Endodermal cell (in vitro differentiated cells): ENCODE measurements around the gene RMDN3. TPM values are rescaled to one million over a fixed set of nuclear protein-coding genes. Genes with fewer than 3 reads are reported as not detected.

Experiments used
- DNase-seq: peaks from one replicate; pipeline ENCODE4 v3.0.0-alpha.2; 2017
- H3K27ac ChIP-seq: 2 replicates; pipeline ENCODE4 v1.5.1; 2013; ENCODE audit warnings: mild to moderate bottlenecking, low read depth, low read length, moderate library complexity
- H3K27me3 ChIP-seq: 2 replicates; pipeline ENCODE4 v1.6.1; 2013; ENCODE audit warnings: mild to moderate bottlenecking, low read length, moderate library complexity; ENCODE audit not compliant: insufficient read depth, control insufficient read depth, poor library complexity, severe bottlenecking
- H3K36me3 ChIP-seq: 2 replicates; pipeline ENCODE4 v1.7.0; 2013; ENCODE audit warnings: mild to moderate bottlenecking, low read length, moderate library complexity; ENCODE audit not compliant: control insufficient read depth, insufficient read depth
- H3K4me1 ChIP-seq: one replicate; pipeline ENCODE4 v1.7.0; 2013; ENCODE audit warnings: low read length; ENCODE audit not compliant: control insufficient read depth, insufficient read depth
- H3K4me3 ChIP-seq: 2 replicates; pipeline ENCODE4 v1.5.1; 2013; ENCODE audit warnings: mild to moderate bottlenecking, low read length, moderate library complexity
- H3K9ac ChIP-seq: 2 replicates; pipeline ENCODE4 v1.6.1; 2013; ENCODE audit warnings: mild to moderate bottlenecking, low read length, moderate library complexity; ENCODE audit not compliant: poor library complexity, severe bottlenecking; ENCODE audit errors: extremely low read depth
- H3K9me3 ChIP-seq: 2 replicates; pipeline ENCODE4 v1.6.1; 2013; ENCODE audit warnings: mild to moderate bottlenecking, low read length, moderate library complexity; ENCODE audit not compliant: control insufficient read depth
- H3K27ac Mint-ChIP-seq: 2 replicates; pipeline ENCODE4 v1.8.0; 2020; ENCODE audit warnings: mixed read lengths
- H3K27me3 Mint-ChIP-seq: 2 replicates; pipeline ENCODE4 v1.8.0; 2021; ENCODE audit warnings: mild to moderate bottlenecking, mixed read lengths; ENCODE audit not compliant: insufficient read depth
- H3K36me3 Mint-ChIP-seq: 2 replicates; pipeline ENCODE4 v1.8.0; 2020; ENCODE audit warnings: low read depth, mixed read lengths
- H3K4me1 Mint-ChIP-seq: 2 replicates; pipeline ENCODE4 v1.8.0; 2020; ENCODE audit warnings: mixed read lengths
- H3K4me3 Mint-ChIP-seq: 2 replicates; pipeline ENCODE4 v1.8.0; 2020; ENCODE audit warnings: mild to moderate bottlenecking, moderate library complexity, mixed read lengths
- H3K9me3 Mint-ChIP-seq: 2 replicates; pipeline ENCODE4 v1.8.0; 2020; ENCODE audit warnings: mild to moderate bottlenecking, mixed read lengths
- WGBS, 2 experiments: methylation state at CpG; one replicate each; pipeline versions ENCODE4 v1.1.5 to v1.1.7; 2013; ENCODE audit warnings: missing lambda C conversion rate in 2 of 2, mixed read lengths in 1 of 2; ENCODE audit not compliant: insufficient coverage in 1 of 2, insufficient read length in 1 of 2; 5-methylcytosine and 5-hydroxymethylcytosine counted together
- total RNA-seq, 2 donors: library from RNA; stranded (reverse); fragmentation: NEBNext Ultra II Directional in 1 of 2; extraction: Animal tissue kit (Norgen Biotek cat#: 25700) in 1 of 2; gene quantifications; 2 replicates in 1 of 2; 3 replicates in 1 of 2; pipeline ENCODE4 v1.2.1, GENCODE V29; 2021
- TF ChIP-seq, protein P1 (sequence below): fragments of 200-600 bp; sonication (generic); conservative IDR thresholded peaks from 2 replicates; pipeline ENCODE4 v1.5.0; 2021; ENCODE audit warnings: antibody characterized with exemption, mild to moderate bottlenecking

The RMDN3 gene
- total RNA-seq, 2 donors from 2014 or later, result 15.7 to 23.5 TPM

DNA sequence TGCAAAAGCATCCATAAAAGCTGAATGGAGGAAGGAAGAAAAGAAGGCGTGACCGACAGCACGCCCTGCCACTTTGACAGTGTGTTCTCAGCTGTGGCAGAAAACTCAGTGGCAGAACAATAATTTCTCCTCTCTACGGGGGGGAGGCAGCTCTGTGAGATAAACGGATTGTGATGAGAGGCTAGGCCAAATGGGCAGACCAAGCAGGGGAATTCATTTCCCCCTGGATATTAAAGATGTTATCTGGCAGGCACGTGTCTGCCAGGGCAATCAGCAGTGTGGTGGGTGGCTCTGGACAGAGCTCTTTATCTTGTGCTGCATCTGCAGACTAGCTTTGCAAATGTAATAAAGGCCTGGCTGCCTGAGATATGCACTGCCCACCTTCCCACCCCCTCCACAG is 1.9 kb upstream of the RMDN3 start:
- Histone ChIP-seq H3K27me3 (no peaks in the 10 kb centered on the region), H3K27ac (no peak overlapping the region), H3K9me3 (no peaks in the 10 kb centered on the region), H3K4me1 (no peaks in the 10 kb centered on the region), H3K9ac (no peak overlapping the region), H3K36me3 (peaks cover 11% of the 10 kb centered on the region), H3K4me3 (no peak overlapping the region)
- peak overlapping the region; percentile 35 for H3K27ac Mint-ChIP-seq
- H3K9me3 Mint-ChIP-seq, result no peaks in the 10 kb centered on the region
- peaks cover 9% of the 10 kb centered on the region for H3K4me1 Mint-ChIP-seq
- TF ChIP-seq, protein P1, sequence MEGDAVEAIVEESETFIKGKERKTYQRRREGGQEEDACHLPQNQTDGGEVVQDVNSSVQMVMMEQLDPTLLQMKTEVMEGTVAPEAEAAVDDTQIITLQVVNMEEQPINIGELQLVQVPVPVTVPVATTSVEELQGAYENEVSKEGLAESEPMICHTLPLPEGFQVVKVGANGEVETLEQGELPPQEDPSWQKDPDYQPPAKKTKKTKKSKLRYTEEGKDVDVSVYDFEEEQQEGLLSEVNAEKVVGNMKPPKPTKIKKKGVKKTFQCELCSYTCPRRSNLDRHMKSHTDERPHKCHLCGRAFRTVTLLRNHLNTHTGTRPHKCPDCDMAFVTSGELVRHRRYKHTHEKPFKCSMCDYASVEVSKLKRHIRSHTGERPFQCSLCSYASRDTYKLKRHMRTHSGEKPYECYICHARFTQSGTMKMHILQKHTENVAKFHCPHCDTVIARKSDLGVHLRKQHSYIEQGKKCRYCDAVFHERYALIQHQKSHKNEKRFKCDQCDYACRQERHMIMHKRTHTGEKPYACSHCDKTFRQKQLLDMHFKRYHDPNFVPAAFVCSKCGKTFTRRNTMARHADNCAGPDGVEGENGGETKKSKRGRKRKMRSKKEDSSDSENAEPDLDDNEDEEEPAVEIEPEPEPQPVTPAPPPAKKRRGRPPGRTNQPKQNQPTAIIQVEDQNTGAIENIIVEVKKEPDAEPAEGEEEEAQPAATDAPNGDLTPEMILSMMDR, result no peak
- DNase-seq, result no peak
- no peak overlapping the region for H3K4me3 Mint-ChIP-seq
- no peaks in the 10 kb centered on the region for H3K36me3 Mint-ChIP-seq
- 75 to 91% methylated on average over 3 to 6 of the region's 6 CpGs for WGBS, 2 experiments
- H3K27me3 Mint-ChIP-seq, result no peaks in the 10 kb centered on the region

GRCh38 chr15:40755812-40756208 is 756 bp upstream of the RMDN3 start:
- 92 to 93% methylated on average over 2 to 10 of the region's 10 CpGs for whole genome bisulfite sequencing, 2 experiments
- Histone ChIP-seq H3K9me3 (no peaks in the 10 kb centered on the region), H3K4me3 (peak overlapping the region; percentile 86), H3K36me3 (peaks cover 22% of the 10 kb centered on the region), H3K27ac (peak overlapping the region; percentile 91), H3K9ac (peak overlapping the region; percentile 79), H3K4me1 (no peaks in the 10 kb centered on the region), H3K27me3 (no peaks in the 10 kb centered on the region)
- peaks cover 9% of the 10 kb centered on the region for H3K4me1 Mint-ChIP-seq
- peak overlapping the region; percentile 99 for H3K27ac Mint-ChIP-seq
- no peaks in the 10 kb centered on the region for H3K27me3 Mint-ChIP-seq
- H3K36me3 Mint-ChIP-seq, result peaks cover 7% of the 10 kb centered on the region
- H3K9me3 Mint-ChIP-seq, result no peaks in the 10 kb centered on the region
- no peak for DNase-seq
- peak overlapping the region; percentile 89 for H3K4me3 Mint-ChIP-seq
- TF ChIP-seq, protein P1, result no peak

DNA sequence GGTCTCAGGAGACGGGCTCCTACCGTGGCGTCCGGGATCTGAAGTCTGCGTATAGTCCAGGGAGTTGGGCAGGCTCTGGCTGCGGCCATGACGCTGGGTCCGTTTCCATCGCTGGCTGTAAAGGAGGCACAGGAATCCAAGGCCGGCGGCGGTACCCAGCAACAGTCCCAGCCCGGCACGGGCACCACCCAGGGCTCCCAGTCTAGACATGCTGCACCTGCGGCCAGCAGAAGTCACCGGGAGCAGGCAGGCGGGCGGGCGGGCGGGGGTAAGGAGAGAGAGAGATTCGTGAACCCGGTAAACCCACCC is 526 bp downstream of the RMDN3 start:
- 4 to 9% methylated on average over 14 to 22 of the region's 22 CpGs for WGBS, 2 experiments

More for the DNA sequence above, 526 bp downstream of the RMDN3 start:
- no peaks in the 10 kb centered on the region for H3K9me3 ChIP-seq
- Mint-ChIP-seq H3K36me3 (peaks cover 16% of the 10 kb centered on the region), H3K27me3 (no peaks in the 10 kb centered on the region), H3K9me3 (no peaks in the 10 kb centered on the region), H3K4me3 (peak overlapping the region; percentile 89), H3K4me1 (peaks cover 9% of the 10 kb centered on the region), H3K27ac (peak overlapping the region; percentile 91)
- H3K9ac ChIP-seq, result peak overlapping the region; percentile 69
- peak overlapping the region; percentile 86 for H3K4me3 ChIP-seq
- no peaks in the 10 kb centered on the region for H3K4me1 ChIP-seq
- H3K27me3 ChIP-seq, result no peaks in the 10 kb centered on the region
- peak overlapping the region; percentile 92 for H3K27ac ChIP-seq
- H3K36me3 ChIP-seq, result peaks cover 33% of the 10 kb centered on the region
- peak; percentile 66 for DNase-seq
- TF ChIP-seq, protein P1, result no peak
